MM.1S (cell line): ENCODE data around the gene BBS2.

Source experiments
- DNase-seq: peaks from one replicate; pipeline ENCODE4 v3.0.0-alpha.2; 2015
- H2AFZ ChIP-seq: fragments of 300-600 bp; sonication (generic); 2 replicates; pipeline ENCODE4 v1.6.0; 2016; ENCODE audit warnings: antibody characterized with exemption, low read length
- H3F3A ChIP-seq: fragments of 300-600 bp; sonication (generic); 2 replicates; pipeline ENCODE4 v1.6.1; 2016; ENCODE audit warnings: mild to moderate bottlenecking, antibody characterized with exemption, low read length, moderate library complexity, mixed read lengths; ENCODE audit not compliant: insufficient read depth
- H3K27ac ChIP-seq: fragments of 300-600 bp; sonication (generic); 2 replicates; pipeline ENCODE4 v1.5.1; 2016; ENCODE audit warnings: mild to moderate bottlenecking, low read length
- H3K27me3 ChIP-seq: fragments of 300-600 bp; sonication (generic); replicated peaks from 2 replicates; pipeline ENCODE4 v1.6.0; 2016; ENCODE audit warnings: low read length; ENCODE audit not compliant: insufficient read depth
- H3K36me3 ChIP-seq: fragments of 300-600 bp; sonication (generic); replicated peaks from 2 replicates; pipeline ENCODE4 v1.6.1; 2016; ENCODE audit warnings: mild to moderate bottlenecking, low read length, mixed read lengths; ENCODE audit not compliant: insufficient read depth
- H3K4me1 ChIP-seq: fragments of 300-600 bp; sonication (generic); 2 replicates; pipeline ENCODE4 v1.6.1; 2016; ENCODE audit warnings: low read length, mixed read lengths
- H3K4me2 ChIP-seq: fragments of 300-600 bp; sonication (generic); 2 replicates; pipeline ENCODE4 v1.6.0; 2016; ENCODE audit warnings: low read depth, low read length
- H3K4me3 ChIP-seq: fragments of 300-600 bp; sonication (generic); 2 replicates; pipeline ENCODE4 v1.5.1; 2016; ENCODE audit warnings: low read length, mixed read lengths
- H3K79me2 ChIP-seq: fragments of 300-600 bp; sonication (generic); 2 replicates; pipeline ENCODE4 v1.6.1; 2016; ENCODE audit warnings: mixed run types, low read length, mixed read lengths
- H3K9ac ChIP-seq: fragments of 300-600 bp; sonication (generic); 2 replicates; pipeline ENCODE4 v1.6.1; 2016; ENCODE audit warnings: low read length, mixed read lengths
- H3K9me2 ChIP-seq: fragments of 300-600 bp; sonication (generic); replicated peaks from 2 replicates; pipeline ENCODE4 v1.6.1; 2016; ENCODE audit warnings: mild to moderate bottlenecking, low read length, mixed read lengths; ENCODE audit not compliant: insufficient read depth
- H3K9me3 ChIP-seq: fragments of 300-600 bp; sonication (generic); replicated peaks from 2 replicates; pipeline ENCODE4 v1.6.1; 2016; ENCODE audit warnings: mild to moderate bottlenecking, low read length, mixed read lengths; ENCODE audit not compliant: insufficient read depth
- H4K20me1 ChIP-seq: fragments of 300-600 bp; sonication (generic); 2 replicates; pipeline ENCODE4 v1.6.1; 2016; ENCODE audit warnings: mild to moderate bottlenecking, low read length, moderate library complexity, mixed read lengths; ENCODE audit not compliant: insufficient read depth
- EZH2 ChIP-seq: fragments of 300-600 bp; sonication (generic); optimal IDR thresholded peaks from 2 replicates; pipeline ENCODE3; 2017; ENCODE audit warnings: low read depth, mild to moderate bottlenecking, antibody characterized with exemption, low read length, mixed read lengths
- EZH2phosphoT487 ChIP-seq: fragments of 300-600 bp; sonication (generic); IDR thresholded peaks from 2 replicates; pipeline ENCODE4 v1.6.1; 2018; ENCODE audit warnings: antibody characterized with exemption, low read length
- TF ChIP-seq, protein P1 (sequence below): fragments of 300-600 bp; sonication (generic); IDR thresholded peaks from 2 replicates; pipeline ENCODE4 v1.5.1; 2016; ENCODE audit warnings: antibody characterized with exemption, low read length, mixed read lengths

The BBS2 gene

DNA sequence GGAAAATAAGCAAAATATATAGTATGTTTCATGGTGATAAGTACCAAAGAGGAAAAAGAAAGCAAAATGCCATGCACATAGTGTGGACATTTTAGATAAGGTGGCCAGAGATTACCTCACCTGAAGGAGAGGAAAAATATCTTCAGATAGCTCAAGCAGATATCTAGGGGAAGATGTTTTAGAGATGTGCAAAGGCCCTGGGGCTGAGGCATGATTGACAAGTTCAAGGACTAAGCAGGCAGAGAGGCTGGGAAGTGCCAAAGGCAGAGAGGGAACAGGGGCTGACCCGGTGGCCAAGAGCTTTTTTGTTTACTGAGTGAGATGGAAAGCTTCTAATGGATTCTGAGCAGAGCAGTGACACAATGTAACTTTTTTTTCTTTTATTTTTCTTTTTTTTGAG lies 40.6 kb upstream of the BBS2 start:
- no peak overlapping the region for H3K4me3 ChIP-seq
- H3K4me2 ChIP-seq, result no peak overlapping the region
- TF ChIP-seq, protein P1, sequence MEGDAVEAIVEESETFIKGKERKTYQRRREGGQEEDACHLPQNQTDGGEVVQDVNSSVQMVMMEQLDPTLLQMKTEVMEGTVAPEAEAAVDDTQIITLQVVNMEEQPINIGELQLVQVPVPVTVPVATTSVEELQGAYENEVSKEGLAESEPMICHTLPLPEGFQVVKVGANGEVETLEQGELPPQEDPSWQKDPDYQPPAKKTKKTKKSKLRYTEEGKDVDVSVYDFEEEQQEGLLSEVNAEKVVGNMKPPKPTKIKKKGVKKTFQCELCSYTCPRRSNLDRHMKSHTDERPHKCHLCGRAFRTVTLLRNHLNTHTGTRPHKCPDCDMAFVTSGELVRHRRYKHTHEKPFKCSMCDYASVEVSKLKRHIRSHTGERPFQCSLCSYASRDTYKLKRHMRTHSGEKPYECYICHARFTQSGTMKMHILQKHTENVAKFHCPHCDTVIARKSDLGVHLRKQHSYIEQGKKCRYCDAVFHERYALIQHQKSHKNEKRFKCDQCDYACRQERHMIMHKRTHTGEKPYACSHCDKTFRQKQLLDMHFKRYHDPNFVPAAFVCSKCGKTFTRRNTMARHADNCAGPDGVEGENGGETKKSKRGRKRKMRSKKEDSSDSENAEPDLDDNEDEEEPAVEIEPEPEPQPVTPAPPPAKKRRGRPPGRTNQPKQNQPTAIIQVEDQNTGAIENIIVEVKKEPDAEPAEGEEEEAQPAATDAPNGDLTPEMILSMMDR, result no peak
- TF ChIP-seq EZH2phosphoT487 (no peak), EZH2 (no peak)
- no peak overlapping the region for H3K27ac ChIP-seq
- no peaks in the 10 kb centered on the region for H3F3A ChIP-seq
- no peaks in the 10 kb centered on the region for H3K4me1 ChIP-seq
- H3K9me3 ChIP-seq, result no peaks in the 10 kb centered on the region
- H4K20me1 ChIP-seq, result no peaks in the 10 kb centered on the region
- no peaks in the 10 kb centered on the region for H3K9me2 ChIP-seq
- H3K27me3 ChIP-seq, result no peaks in the 10 kb centered on the region
- H3K9ac ChIP-seq, result no peak overlapping the region
- no peaks in the 10 kb centered on the region for H3K79me2 ChIP-seq
- no peak overlapping the region for H2AFZ ChIP-seq
- no peaks in the 10 kb centered on the region for H3K36me3 ChIP-seq
- DNase-seq, result no peak

DNA sequence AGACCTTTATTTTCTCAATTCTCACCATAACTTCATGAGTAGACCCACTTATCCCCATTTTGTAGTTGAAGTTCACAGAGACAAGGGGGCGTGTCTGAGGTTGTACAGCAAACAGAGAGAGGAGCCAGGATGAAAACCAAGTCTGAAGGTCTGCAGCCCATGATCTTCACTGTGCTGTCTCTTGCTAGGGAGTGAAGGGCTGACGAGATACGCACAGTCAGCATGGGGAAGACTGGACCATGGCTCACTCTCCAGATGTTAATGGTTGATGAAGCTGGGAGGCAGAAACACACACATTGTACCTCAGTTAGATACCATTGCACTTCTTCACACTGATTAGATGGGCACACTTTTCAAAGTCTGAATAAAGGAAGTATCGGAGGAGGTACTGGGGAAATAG lies 39.3 kb upstream of the BBS2 start:
- H3K36me3 ChIP-seq, result no peaks in the 10 kb centered on the region
- no peaks in the 10 kb centered on the region for H3K4me1 ChIP-seq
- no peak for DNase-seq
- H3K27me3 ChIP-seq, result no peaks in the 10 kb centered on the region
- H3K27ac ChIP-seq, result no peak overlapping the region
- H4K20me1 ChIP-seq, result no peaks in the 10 kb centered on the region
- TF ChIP-seq EZH2 (no peak), EZH2phosphoT487 (no peak)
- TF ChIP-seq, protein P1, result no peak
- H3K9me2 ChIP-seq, result no peaks in the 10 kb centered on the region
- no peak overlapping the region for H3K4me3 ChIP-seq
- H3K79me2 ChIP-seq, result no peaks in the 10 kb centered on the region
- no peak overlapping the region for H3K9ac ChIP-seq
- H3K4me2 ChIP-seq, result no peak overlapping the region
- no peak overlapping the region for H2AFZ ChIP-seq
- no peaks in the 10 kb centered on the region for H3K9me3 ChIP-seq
- H3F3A ChIP-seq, result no peaks in the 10 kb centered on the region

DNA sequence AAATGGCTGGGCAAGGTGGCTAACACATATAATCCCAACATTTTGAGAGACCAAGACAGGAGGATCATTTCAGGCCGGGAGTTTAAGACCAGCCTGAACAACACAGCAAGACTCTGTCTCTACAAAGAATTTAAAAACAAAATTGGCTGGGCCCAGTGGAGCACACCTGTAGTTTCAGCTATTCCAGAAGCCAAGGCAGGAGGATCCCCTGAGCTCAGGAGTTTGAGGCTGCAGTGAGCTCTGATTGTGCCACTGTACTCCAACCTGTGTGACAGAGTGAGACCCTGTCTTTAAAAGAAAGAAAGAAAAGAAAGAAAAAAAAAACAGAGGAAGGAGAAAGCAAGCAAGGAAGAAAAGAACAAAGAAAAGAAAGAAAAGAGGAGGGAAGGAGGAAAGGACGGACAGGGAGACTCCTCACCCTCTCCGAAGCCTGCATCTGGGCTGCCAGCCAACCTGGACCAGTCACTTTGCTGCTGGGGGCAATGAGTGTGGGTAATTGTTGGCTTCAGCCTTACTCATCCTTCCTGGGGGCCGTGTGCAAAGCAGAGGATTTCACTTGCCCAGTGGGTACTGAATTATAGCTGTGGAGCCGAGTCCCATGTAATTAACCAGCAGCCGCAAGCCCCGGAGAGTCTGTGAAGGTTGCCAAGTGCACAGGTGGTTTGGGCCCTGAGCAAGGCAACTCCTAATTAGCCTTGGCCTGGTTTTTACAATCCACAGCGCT lies 38.4 kb upstream of the BBS2 start:
- no peak overlapping the region for H2AFZ ChIP-seq
- H3K36me3 ChIP-seq, result no peaks in the 10 kb centered on the region
- no peaks in the 10 kb centered on the region for H4K20me1 ChIP-seq
- H3K27me3 ChIP-seq, result no peaks in the 10 kb centered on the region
- DNase-seq, result no peak
- H3K4me1 ChIP-seq, result no peaks in the 10 kb centered on the region
- H3K4me2 ChIP-seq, result no peak overlapping the region
- no peaks in the 10 kb centered on the region for H3K79me2 ChIP-seq
- no peak overlapping the region for H3K4me3 ChIP-seq
- no peaks in the 10 kb centered on the region for H3K9me3 ChIP-seq
- no peaks in the 10 kb centered on the region for H3F3A ChIP-seq
- TF ChIP-seq EZH2, result no peak
- TF ChIP-seq, protein P1, result no peak
- TF ChIP-seq EZH2phosphoT487, result no peak
- H3K9ac ChIP-seq, result no peak overlapping the region
- no peaks in the 10 kb centered on the region for H3K9me2 ChIP-seq
- H3K27ac ChIP-seq, result no peak overlapping the region
